B cell (primary cell): ENCODE data around the gene TSG101.

Experiments used
- EZH2 ChIP-seq: IDR thresholded peaks from 2 replicates; pipeline ENCODE4 v1.6.1; 2012; ENCODE audit warnings: borderline replicate concordance, low read depth, mild to moderate bottlenecking, moderate library complexity, low read length; ENCODE audit not compliant: insufficient read depth, poor library complexity, severe bottlenecking
- TF ChIP-seq, protein P1 (sequence below): fragments of 200-600 bp; IDR thresholded peaks from one replicate; pipeline ENCODE4 v1.8.0; 2022; ENCODE audit warnings: antibody characterized with exemption, mild to moderate bottlenecking

DNA sequence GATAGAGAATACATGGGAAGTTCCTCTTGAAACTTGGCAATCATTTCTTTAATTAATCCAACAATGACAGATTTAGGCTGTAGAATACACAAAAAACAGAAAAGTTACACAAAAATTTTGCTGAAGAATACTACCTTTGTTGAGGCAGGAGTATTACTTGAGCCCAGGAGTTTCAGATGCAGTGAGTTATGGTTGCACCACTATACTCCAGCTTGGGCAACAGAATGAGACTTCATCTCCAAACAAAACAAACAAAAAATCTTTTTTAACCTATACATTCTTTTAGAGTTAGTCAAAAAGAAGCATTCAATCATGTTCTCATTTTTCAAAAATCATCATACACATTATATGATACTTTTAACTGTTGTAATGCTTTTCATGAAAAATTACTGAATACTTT lies 39.7 kb upstream of the TSG101 start:
- TF ChIP-seq EZH2 = no peak
- TF ChIP-seq, protein P1, sequence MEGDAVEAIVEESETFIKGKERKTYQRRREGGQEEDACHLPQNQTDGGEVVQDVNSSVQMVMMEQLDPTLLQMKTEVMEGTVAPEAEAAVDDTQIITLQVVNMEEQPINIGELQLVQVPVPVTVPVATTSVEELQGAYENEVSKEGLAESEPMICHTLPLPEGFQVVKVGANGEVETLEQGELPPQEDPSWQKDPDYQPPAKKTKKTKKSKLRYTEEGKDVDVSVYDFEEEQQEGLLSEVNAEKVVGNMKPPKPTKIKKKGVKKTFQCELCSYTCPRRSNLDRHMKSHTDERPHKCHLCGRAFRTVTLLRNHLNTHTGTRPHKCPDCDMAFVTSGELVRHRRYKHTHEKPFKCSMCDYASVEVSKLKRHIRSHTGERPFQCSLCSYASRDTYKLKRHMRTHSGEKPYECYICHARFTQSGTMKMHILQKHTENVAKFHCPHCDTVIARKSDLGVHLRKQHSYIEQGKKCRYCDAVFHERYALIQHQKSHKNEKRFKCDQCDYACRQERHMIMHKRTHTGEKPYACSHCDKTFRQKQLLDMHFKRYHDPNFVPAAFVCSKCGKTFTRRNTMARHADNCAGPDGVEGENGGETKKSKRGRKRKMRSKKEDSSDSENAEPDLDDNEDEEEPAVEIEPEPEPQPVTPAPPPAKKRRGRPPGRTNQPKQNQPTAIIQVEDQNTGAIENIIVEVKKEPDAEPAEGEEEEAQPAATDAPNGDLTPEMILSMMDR = no peak
